Hepatocyte (in vitro differentiated cells): Measurements from ENCODE around the gene GJB6.

ENCODE experiments used
- EZH2 ChIP-seq: fragments of 200-600 bp; sonication (generic); IDR thresholded peaks from 2 replicates; pipeline ENCODE4 v1.6.1; 2016; ENCODE audit warnings: antibody characterized with exemption, mild to moderate bottlenecking, borderline replicate concordance
- EZH2phosphoT487 ChIP-seq: fragments of 200-600 bp; sonication (generic); IDR thresholded peaks from one replicate; pipeline ENCODE4 v1.6.1; 2018; ENCODE audit warnings: antibody characterized with exemption, mild to moderate bottlenecking, low read depth, moderate library complexity; ENCODE audit not compliant: unreplicated experiment, severe bottlenecking
- TF ChIP-seq, protein P1 (sequence below): fragments of 200-600 bp; sonication (generic); IDR thresholded peaks from 2 replicates; pipeline ENCODE4 v1.5.1; 2016; ENCODE audit warnings: antibody characterized with exemption, mild to moderate bottlenecking; ENCODE audit not compliant: poor library complexity

- TF ChIP-seq, protein P1, sequence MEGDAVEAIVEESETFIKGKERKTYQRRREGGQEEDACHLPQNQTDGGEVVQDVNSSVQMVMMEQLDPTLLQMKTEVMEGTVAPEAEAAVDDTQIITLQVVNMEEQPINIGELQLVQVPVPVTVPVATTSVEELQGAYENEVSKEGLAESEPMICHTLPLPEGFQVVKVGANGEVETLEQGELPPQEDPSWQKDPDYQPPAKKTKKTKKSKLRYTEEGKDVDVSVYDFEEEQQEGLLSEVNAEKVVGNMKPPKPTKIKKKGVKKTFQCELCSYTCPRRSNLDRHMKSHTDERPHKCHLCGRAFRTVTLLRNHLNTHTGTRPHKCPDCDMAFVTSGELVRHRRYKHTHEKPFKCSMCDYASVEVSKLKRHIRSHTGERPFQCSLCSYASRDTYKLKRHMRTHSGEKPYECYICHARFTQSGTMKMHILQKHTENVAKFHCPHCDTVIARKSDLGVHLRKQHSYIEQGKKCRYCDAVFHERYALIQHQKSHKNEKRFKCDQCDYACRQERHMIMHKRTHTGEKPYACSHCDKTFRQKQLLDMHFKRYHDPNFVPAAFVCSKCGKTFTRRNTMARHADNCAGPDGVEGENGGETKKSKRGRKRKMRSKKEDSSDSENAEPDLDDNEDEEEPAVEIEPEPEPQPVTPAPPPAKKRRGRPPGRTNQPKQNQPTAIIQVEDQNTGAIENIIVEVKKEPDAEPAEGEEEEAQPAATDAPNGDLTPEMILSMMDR, result no peak
- no peak for TF ChIP-seq EZH2
- TF ChIP-seq EZH2phosphoT487, result no peak
Observed at GRCh38 chr13:20198781-20199180, 33.3 kb downstream of the GJB6 start.
